GM12874 (cell line): ENCODE results near the gene STATH.

Experiments used
- TF ChIP-seq, protein P1 (sequence below): IDR thresholded peaks from 2 replicates; pipeline ENCODE4 v1.5.1; 2011; ENCODE audit warnings: low read depth, mild to moderate bottlenecking, control low read depth, low read length, moderate library complexity; ENCODE audit not compliant: insufficient read depth

The STATH gene

GRCh38 chr4:69995526-69996016 is at the start of gene STATH:
Gene STATH, plus strand, starts transcription at chr4:69995966. Its CDS starts 2,472 bp downstream, at chr4:69998438.
- TF ChIP-seq, protein P1, sequence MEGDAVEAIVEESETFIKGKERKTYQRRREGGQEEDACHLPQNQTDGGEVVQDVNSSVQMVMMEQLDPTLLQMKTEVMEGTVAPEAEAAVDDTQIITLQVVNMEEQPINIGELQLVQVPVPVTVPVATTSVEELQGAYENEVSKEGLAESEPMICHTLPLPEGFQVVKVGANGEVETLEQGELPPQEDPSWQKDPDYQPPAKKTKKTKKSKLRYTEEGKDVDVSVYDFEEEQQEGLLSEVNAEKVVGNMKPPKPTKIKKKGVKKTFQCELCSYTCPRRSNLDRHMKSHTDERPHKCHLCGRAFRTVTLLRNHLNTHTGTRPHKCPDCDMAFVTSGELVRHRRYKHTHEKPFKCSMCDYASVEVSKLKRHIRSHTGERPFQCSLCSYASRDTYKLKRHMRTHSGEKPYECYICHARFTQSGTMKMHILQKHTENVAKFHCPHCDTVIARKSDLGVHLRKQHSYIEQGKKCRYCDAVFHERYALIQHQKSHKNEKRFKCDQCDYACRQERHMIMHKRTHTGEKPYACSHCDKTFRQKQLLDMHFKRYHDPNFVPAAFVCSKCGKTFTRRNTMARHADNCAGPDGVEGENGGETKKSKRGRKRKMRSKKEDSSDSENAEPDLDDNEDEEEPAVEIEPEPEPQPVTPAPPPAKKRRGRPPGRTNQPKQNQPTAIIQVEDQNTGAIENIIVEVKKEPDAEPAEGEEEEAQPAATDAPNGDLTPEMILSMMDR, result no peak

DNA sequence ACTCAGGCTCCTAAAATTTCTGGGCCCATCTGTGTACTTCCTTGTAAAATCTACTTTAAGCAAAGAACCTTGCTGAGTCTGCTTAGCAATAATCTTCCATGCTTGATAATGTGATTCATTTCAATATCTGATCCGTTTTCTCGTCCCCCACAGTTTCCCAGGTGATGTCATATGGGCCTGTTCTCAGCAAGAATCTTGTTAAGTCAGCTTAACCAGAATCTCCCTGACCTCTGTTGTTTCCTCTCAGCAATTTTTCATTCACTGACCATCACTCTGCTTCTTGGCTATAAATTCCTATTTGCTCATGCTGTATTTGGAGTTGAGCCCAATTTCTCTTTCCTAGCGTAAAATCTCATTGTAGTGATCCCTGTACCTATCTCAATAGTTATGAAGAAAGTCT is 44.2 kb upstream of the STATH start:
- TF ChIP-seq, protein P1, result no peak

DNA sequence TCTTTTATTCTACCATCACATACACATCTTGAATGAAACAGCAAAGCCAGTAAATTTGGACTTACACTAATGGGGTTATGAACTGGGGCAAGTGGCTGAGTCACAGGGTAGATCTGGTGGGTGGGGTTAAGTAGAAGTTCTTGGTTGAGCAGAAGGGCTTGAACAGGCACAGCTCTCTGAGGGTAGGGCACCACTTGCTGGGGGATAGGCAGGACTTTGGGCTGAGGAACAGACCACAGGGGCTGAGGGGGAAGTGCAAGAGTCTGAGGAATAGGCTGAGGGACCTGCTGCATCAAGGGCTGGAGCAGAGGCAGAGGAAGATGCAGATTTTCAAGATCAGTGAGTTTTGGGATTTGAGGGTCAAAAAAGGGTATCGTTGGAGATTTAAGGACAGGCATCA is 38.6 kb upstream of the STATH start:
- TF ChIP-seq, protein P1, result no peak

DNA sequence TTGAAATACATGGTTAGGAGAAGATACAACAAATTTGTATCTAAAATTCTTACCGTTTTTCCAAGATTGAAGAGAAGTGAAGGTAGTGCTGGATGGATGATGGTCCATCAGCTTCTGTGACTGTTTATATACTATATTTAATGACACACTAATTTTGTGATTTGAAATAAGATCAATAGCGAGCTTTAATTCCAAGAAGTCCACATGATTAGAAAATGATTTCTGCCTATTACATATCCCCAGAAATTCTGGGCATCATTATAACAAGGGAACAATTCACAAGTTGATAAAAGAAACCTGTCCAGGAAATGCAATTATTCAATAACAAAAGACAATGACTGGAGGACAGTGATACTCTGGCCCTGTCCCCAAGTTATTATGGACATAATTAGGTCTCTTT is 30.1 kb upstream of the STATH start, which contains the start of gene CSN2:
Gene CSN2, minus strand, starts transcription at position 101 of the 400 bp plus-strand sequence. CDS start 4,733 bp downstream, outside the sequence.
- TF ChIP-seq, protein P1, result no peak

- TF ChIP-seq, protein P1, result no peak
Measured at GRCh38 chr4:69970071-69970470, 25.7 kb upstream of the STATH start.

DNA sequence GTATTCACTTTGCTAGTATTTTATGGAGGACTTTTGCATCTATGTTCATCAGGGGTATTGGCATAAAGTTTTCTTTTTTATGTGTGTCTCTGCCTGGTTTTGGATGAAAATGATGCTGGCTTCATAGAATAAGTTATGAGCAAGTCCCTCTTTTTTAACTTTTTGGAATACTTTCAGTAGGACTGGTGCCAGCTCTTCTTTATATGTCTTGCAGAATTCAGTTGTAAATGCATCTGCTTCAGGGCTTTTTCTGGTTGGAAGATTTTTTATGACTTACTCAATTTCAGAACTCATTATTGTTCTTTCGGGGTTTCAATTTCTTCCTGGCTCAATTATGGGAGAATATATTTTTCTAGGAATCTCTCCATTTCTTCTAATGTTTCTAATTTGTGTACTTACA is 21.1 kb upstream of the STATH start:
- TF ChIP-seq, protein P1, result no peak

- TF ChIP-seq, protein P1, result no peak
Measured at GRCh38 chr4:69977582-69977981, 18.2 kb upstream of the STATH start.
